Left forelimb (tissue), 1 donor: ENCODE measurements around the gene ZC3H15.
"Not testable (repeated sequence)": the region's sequence is repeated elsewhere in the genome, so short reads cannot be mapped to it uniquely, and the experiment has no call there.

ENCODE experiments used
- DNase-seq: peaks from one replicate; pipeline ENCODE4 v3.0.0-alpha.2; 2018; ENCODE audit warnings: low spot score

Gene ZC3H15

DNA sequence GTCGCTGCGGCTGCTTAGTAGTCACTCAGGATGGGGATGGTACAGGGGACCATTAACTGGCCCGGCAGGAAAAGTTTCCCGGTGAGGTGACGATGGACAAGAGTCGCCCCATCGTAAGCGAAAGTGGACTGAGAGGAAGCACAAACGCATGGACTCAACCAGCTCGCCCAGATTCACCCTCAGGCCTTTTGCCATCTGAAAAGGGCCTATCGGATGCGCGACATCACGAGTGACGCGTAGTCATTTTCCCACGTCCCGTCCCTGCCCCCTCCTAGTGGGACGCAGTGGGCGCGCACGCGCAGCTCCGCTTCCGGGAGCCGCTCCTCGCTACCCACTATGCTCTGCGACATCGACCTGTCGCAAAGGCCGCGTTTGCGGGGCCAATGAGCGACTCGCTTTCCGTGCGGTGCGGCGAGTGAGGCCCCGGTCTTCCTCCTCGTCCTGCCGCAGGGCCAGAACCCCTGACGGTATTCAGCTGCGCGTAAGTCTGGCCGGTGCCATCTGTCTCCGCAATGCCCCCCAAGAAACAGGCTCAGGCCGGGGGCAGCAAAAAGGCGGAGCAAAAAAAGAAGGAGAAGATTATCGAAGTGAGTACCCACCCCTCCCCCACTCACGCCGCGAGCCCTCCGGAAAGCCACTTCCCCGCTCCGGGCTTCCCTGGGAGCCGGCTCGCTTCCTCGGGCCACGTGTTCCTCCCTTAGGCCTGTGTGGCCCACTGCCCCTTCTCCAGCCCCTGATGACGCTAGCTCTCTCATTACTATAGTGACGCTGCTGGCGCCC lies at the start of gene ZC3H15:
Gene ZC3H15 (plus strand): TSS at position 390 of the 780 bp plus-strand sequence. CDS start 123 bp downstream, at position 513.
- DNase-seq = peak; percentile 97

DNA sequence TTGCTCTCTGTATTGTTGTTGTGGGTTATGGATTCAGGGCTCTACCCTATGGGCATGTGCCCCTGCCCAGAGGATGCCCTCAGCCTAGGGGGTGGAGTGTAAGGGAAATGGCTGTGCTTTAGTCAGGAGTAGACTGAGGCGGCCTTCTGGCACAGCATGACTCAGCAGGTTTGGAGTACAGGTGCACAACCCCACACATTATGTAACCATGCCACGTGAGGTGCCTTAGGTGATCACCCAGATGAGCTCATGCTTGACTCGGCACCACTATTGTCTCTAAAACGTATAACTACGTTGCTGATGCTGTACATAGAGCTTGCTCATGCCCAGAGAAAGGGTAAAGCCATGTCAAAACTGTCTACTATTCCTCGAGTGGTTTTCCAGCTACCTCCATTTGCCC lies 48.3 kb upstream of the ZC3H15 start:
- no peak for DNase-seq

DNA sequence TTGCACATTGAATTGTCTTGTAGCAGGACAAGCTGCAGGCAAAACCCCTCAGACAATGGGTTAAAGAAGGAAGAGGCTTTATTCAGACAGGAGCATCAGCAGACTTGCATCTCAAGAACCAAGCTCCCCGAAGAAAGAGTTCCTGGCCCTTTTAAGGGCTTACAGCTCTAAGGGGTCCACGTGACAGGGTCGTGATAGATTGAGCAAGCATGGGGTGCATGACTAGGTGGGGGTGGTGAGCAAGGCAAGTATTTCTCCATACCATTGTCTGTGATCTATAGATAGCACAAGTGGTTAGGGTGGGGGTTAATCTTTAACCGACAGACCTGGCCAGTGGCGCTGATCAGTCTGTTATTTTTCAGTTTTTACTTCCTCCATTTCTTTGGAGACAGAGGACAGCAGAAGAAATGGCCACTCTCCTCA lies 46.4 kb upstream of the ZC3H15 start:
- not testable (repeated sequence) for DNase-seq

DNA sequence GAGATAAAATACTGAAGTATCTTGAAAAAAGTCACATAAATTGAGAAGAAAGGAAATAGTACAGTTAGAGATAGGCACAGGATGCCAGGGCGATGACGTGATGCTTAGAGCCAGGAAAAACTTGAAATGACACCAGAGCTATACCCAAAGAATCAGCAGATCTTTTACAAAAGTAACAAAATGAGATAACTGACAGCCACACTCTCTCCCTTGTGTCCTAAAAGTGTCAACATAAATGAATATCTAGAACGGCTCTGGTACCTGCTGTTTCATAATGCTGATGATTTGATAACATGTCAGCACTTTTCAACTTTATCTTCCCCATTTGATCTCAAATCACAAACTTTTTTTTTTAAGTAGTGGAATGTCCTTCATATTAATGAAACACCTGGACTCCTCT lies 45.6 kb upstream of the ZC3H15 start:
- no peak for DNase-seq

DNA sequence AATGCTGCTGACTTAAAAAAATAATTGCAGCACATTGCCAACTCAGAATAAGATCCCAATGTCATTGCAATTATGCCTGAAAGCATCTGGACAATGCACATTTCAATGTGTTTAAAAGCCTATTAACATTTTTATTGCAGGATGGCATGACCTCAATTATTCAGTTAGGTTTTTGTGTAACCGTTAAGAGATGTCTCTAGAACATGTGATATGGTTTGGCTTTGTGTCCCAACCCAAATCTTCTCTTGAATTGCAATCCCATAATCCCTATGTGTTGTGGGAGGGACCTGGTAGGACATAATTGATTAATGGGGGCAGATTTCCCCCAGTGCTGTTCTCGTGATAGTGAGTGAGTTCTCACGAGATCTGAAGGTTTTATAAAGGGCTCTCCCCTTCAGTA lies 43.2 kb upstream of the ZC3H15 start:
- no peak for DNase-seq

DNA sequence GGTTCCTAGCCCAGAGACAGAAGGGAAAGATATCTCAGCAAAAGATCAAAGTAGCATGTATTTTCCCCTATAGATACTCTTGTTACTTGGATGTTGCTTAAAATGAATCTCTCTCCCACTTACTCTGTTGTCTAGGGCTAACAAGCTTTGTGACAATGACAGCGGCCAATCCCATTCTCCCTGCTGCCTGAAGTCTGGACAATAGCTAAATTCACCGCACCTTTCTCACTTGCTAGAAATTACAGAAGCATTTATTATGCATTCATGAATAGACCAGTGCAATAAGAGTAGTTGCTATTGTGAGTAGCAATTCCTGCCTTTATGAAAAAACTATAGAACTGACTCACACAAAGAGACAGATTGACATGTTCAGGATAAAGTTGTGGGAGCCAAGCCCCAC lies 42.2 kb upstream of the ZC3H15 start:
- no peak for DNase-seq

DNA sequence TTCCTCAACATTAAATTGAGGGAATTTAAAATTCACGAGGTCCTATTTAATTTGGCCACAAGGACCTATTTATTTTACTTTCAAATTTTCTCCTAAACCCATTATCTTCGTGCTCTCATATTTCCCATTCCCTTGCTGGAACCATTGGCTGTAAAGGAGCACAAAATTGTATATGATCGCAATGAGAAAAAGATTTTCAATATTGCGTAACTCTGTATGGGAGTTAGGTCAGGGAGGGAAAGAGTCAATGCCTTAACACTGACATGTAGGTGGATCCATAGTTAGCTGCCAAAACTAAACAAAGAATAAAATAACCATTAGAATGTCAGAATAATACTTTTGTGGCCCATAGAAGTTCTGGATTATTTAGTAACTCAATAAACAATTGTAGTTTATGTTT lies 40.6 kb upstream of the ZC3H15 start:
- no peak for DNase-seq

DNA sequence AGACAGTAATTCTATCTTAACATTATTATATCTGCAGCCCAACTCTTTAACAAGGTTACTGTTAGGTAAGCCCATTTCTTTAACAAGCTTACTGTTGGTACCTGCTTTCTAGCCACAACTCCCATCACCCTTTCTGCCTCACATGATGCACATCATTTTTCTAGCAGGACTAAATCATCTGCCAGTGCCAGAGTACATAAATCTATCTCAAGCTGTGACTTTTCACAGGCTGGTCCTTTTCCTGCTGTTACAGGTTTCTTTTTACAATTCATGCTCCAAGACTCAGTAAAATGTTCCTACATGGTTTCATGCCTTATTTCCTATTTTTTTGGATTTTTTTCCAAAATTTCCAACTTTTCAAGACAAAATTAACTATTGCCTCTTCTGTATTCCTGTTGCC lies 30.4 kb upstream of the ZC3H15 start:
- no peak for DNase-seq

DNA sequence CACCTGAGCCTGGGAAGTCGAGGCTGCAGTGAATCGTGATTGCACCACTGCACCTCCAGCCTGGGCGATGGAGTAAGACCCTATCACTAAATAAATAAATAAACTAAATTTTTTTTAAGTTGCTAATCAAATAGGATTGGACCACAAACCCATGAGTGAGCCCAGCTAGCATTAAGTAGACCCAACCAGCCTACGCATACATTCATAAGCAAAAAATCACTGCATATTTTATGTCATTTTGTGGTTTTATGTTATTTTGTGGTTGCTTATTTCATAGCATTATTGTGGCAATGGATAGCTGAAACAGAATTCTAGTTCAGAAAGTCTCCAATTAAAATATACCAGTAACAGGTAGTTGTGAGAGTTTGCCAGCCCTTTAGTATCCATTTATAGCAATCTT lies 29.1 kb upstream of the ZC3H15 start:
- no peak for DNase-seq

DNA sequence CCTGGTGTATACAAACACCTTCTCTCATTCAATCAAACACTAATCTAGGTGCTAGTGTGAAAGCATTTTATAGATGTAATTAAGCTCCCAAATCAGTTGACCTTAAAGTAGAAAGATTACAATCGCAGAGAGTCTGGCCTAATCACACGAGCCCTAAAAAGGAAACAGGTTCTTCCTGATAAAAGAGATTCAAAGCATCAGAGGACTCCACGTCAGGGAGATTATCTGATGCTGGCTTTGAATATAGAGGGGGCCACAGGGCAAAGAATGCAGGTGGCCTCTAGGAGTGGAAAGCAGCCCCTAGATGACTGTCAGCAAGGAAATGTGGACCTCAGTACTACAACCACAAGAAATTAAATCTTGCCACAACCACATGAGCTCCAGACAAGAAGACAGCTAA lies 28.2 kb upstream of the ZC3H15 start:
- no peak for DNase-seq

DNA sequence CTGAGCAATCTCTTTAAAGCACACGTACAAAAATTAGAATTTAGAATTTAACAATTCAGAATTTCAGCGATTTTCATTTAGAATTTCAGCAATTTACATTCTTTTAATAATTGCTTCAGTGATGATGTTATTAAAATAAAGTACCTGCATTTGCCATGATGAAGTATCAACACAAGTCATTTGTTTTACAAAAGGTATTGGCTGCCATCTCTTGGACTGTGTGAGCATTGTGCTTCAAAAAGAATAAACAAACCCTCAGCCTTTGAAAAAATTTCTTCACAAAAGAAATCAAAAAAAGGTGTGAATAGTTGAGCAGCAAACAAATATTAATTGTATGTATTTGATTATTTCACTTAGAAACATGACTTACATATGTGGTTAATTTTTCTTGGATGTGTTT lies 27.1 kb upstream of the ZC3H15 start:
- no peak for DNase-seq

DNA sequence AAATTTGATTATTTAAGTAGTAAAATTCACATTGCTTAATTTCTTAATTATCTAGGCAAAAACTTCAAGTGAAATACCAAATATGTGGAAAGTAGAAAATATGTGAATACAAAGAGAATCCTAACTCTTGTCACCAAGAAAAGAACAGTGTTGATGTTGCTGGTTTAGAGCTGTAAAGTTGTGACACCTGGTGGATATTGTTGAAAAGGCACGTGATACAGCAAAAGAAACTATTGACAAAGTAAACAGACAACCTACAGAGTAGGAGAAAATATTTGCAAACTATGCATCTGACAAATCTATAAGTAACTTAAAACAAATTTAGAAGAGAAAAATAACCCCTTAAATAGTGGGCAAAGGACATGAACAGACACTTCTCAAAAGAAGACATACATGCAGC lies 25.6 kb upstream of the ZC3H15 start:
- no peak for DNase-seq

DNA sequence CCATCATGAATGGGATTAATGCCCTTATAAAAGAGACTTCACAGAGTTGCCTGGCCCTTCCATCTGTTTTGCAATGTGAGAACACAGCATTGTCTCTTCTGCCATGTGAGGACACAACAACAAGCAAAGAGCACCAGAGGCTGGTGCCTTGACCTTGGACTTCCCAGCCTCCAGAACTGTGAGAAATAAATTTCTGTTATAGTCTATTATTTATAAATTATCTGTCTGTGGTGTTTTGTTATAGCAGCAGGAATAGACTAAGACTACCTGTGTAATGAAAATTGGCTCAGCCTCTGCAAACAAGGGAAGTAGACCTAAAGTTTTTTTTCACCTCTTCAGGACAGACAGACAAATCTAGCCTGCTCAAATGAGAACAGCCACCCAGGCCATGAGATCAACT lies 19.3 kb upstream of the ZC3H15 start:
- DNase-seq = no peak

DNA sequence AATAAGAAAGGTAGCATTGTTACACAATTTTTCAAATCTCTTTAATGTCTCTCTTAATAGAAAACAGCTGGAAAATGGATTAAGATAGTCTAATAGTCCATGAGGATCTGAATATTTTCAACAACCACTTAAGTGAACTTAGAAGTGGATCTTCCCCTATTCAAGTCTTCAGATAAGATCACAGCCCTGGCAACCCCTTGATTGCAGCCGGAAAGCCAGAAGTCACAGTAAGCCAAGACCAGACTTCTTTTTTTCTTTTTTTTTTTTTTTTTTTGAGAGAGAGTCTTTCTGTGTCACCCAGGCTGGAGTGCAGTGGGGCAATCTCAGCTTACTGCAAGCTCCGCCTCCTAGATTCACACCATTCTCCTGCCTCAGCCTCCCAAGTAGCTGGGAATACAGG lies 18.6 kb upstream of the ZC3H15 start:
- no peak for DNase-seq

DNA sequence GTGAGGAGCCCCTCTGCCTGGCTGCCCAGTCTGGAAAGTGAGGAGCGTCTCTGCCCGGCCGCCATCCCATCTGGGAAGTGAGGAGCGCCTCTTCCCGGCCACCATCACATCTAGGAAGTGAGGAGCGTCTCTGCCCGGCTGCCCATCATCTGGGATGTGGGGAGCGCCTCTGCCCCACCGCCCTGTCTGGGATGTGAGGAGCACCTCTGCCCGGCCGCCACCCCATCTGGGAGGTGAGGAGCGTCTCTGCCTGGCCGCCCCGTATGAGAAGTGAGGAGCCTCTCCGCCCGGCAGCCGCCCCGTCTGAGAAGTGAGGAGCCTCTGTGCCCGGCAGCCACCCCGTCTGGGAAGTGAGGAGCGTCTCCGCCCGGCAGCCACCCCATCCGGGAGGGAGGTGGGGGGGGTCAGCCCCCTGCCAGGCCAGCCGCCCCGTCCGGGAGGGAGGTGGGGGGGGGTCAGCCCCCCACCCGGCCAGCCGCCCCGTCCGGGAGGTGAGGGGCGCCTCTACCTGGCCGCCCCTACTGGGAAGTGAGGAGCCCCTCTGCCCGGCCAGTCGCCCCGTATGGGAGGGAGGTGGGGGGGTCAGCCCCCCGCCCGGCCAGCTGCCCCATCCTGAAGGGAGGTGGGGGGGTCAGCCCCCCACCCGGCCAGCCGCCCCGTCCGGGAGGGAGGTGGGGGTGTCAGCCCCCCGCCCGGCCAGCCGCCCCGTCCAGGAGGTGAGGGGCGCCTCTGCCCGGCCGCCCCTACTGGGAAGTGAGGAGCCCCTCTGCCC lies 13.2 kb upstream of the ZC3H15 start:
- DNase-seq = not testable (repeated sequence)

DNA sequence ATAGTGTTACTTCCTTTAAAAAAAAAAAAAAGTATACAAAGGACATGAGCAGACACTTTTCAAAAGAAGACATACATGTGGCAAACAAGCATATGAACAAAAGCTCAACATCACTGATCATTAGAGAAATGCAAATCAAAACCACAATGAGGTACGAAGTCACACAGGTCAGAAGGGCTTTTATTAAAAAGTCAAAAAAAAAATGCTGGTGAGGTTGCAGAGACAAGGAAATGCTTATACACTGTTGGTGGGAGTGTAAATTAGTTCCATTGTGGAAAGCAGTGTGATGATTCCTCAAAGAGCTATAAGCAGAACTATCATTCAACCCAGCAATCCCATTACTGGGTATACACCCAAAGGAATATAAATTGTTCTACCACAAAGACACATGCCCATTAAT lies 11.8 kb upstream of the ZC3H15 start:
- not testable (repeated sequence) for DNase-seq

DNA sequence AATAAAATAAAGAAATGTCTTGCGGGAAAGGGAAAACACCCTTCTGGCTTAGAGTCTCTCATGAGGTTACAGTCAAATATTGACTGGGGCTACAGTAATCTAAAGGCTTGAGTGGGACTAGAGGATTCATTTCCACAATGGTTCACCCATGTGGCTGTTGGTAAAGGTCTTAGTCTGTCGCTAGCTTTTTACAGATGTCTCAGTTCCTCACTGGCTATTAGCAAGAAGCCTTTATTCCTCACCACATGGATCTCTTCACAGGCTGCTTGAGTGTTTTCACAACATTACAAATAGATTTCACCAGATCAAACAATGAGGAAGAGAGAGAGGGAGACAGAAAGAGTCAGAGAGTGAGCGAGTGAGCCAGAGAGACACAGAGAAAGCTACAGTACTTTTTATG lies 8.3 kb upstream of the ZC3H15 start:
- DNase-seq = no peak

DNA sequence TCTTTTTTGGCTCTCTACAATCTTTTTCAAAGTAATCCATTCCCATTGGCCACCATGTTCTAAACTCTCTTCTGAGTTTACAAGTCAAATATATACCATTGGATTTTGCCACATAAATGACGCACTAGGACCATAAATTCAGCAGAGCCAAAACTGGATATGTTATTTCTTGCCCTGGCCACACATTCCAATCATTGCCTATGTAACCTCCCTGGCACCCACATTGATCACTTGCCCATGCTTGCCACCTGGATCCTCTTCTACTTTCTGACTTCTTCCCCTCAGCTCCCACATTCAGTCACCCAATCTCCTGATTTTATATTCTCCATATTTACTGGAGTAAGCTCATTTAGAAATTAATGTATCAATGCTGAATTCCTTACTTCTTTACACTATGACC lies 5.1 kb upstream of the ZC3H15 start:
- DNase-seq = no peak

DNA sequence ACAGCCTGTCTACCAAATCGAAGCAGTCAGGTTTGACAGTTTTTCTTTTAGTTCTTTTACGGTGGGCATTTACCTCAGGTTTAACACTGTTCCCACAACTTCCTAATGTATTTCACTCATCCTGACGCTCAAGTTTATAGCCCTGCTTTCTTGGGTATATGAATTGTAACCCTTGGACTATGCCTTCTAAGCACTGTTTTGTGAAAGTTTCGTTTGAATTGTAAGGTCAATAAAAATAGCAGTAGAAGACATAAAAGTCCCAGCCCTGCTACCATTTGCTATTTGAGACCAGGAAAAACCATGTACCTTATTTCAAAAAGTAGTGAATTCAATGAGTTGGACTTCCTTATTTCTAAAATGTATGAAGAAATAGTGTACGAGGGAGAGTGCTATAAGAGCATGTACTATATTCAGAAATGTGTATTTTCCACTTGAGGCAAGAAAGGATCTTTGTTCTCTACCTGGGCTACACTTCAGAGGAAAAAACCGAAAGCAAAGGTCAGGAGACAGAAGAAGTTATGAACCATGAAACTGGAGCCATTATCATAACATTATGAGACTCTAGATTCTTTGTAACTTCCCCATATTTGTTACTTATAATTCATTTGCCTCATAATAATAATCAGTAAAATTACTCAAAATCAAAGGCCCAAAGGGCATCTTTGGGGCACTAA lies 1.9 kb upstream of the ZC3H15 start:
- no peak for DNase-seq

DNA sequence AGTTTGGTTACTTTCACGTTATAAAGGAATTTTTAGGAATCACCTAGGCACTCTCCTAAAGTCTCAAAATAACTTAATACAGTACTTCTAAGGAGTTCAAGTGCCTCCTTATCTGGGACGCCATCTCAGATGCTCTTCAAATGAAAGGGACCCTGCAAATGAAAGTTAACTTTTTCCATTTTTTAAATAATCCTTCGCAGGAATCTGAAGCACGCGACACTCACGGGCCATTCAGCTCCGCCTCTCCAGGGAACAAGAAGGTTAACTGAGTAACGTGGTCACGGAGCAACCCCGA lies 537 bp upstream of the ZC3H15 start:
- no peak for DNase-seq

DNA sequence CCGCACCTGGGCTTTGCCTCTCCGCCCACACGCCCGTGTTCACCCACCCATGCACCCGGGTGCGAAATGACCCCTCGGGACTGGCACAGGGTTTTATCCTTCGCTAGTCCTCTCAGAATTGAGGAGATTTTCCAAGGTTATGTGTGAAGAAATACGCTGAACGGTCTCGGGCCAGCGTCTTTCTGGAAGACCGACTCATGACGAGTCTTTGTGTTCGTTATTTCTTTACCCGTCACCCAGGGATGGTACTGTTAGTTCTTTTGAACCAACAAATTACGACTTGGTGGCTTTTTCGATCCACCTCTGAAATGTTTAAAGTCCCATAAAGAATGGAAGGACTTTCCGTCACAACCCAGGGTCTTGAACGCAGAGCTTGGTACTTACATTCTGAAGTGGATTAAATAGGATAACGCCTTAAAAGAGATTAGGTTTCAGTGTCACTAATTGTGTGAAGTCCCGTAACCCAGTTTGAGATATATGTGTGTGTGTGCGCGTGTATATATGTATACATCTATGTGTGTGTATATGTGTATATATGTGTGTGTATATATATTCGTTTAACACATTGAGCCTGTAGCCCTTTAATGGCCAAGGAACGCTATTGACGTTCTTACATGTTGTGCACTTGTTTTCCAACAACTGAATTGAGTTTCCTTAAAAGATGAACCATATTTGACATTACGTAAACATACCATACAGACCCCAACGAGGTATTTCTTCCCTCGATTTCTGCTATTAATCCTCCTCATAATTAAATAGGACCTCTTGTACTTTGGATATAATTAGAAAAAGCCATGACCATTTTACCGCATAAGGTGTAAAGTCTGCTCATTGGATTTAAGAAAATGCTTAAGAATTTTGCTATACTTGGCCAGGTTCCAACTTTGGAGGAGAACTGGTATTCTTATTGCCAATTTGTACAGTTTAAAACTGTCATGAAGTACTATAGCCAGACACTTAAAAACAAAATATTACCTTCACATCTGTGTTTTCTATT lies 889 bp downstream of the ZC3H15 start:
- DNase-seq = no peak

DNA sequence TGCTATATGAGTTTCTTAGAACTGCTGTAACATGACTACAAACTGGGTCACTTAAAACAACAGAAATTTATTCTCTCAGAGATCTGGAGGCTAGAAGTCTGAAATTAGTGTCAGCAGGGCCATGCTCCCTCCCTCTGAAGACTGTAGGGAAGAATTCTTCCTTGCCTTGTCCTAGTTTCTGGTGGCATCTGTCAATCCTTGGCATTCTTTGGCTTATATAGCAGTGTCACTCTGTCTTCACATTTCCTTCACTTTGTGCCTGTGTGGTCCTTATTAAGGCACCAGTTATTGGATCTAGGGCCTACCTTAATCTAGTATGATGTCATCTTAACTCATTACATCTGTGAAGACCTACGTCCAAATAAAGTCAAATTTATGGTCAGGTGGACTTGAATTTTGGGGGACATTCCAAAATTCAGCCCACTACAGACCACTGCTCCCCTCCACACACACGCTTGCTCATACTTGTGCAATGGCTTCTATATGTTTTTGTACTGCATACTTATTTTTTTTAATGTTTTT lies 7.6 kb downstream of the ZC3H15 start:
- DNase-seq = no peak
